OCI-LY7 (cell line): ENCODE data around the gene LAMA3. TPM values are rescaled to one million over a fixed set of nuclear protein-coding genes. Genes with fewer than 3 reads are reported as not detected.

Source experiments
- BruUV-seq: library from RNA; stranded (reverse); fragments of 400-500 nt; replicated peaks from 2 replicates; lab custom pipeline; 2021; lab: Mats Ljungman, UMichigan
- CTCF ChIA-PET: fragments of 300-600 bp; sonication (Branson Sonifier 250); formaldehyde crosslinking; loops from one replicate; lab custom pipeline; 2022; ENCODE audit warnings: antibody characterized with exemption; ENCODE audit not compliant: unreplicated experiment; lab: Charles Lee
- POLR2A ChIA-PET: fragments of 300-600 bp; sonication (Branson Sonifier 250); formaldehyde crosslinking; loops from one replicate; lab custom pipeline; 2022; ENCODE audit warnings: antibody characterized with exemption; lab: Charles Lee
- DNase-seq: peaks from one replicate; pipeline ENCODE4 v3.0.0-alpha.2; 2015; ENCODE audit warnings: low spot score
- H2AFZ ChIP-seq: fragments of 200-600 bp; sonication (generic), shearing (Covaris generic); 2 replicates; pipeline ENCODE4 v1.6.1; 2014; ENCODE audit warnings: mild to moderate bottlenecking, antibody characterized with exemption, low read length, moderate library complexity
- H3K27ac ChIP-seq: fragments of 200-600 bp; sonication (generic); 2 replicates; pipeline ENCODE4 v1.5.1; 2014; ENCODE audit warnings: mixed run types, low read depth, mild to moderate bottlenecking, moderate library complexity, low read length, inconsistent platforms; ENCODE audit not compliant: poor library complexity, severe bottlenecking
- H3K36me3 ChIP-seq: fragments of 200-600 bp; sonication (generic); 2 replicates; pipeline ENCODE4 v1.6.1; 2014; ENCODE audit warnings: mild to moderate bottlenecking, antibody characterized with exemption, low read length, moderate library complexity, mixed read lengths; ENCODE audit not compliant: insufficient read depth
- H3K4me1 ChIP-seq: fragments of 200-600 bp; sonication (generic); 2 replicates; pipeline ENCODE4 v1.5.1; 2014; ENCODE audit warnings: mild to moderate bottlenecking, low read length; ENCODE audit not compliant: insufficient read depth, poor library complexity, severe bottlenecking
- H3K4me2 ChIP-seq: fragments of 200-600 bp; sonication (generic); 2 replicates; pipeline ENCODE4 v1.6.1; 2014; ENCODE audit warnings: mild to moderate bottlenecking, low read length
- H3K4me3 ChIP-seq: fragments of 200-600 bp; sonication (generic); 2 replicates; pipeline ENCODE4 v1.5.1; 2014; ENCODE audit warnings: mild to moderate bottlenecking, low read depth, low read length; ENCODE audit not compliant: poor library complexity, severe bottlenecking
- H3K79me2 ChIP-seq: fragments of 200-600 bp; sonication (generic); 2 replicates; pipeline ENCODE4 v1.6.1; 2016; ENCODE audit warnings: low read depth, mild to moderate bottlenecking, low read length, moderate library complexity, mixed read lengths; ENCODE audit not compliant: insufficient read depth
- H3K9me2 ChIP-seq: fragments of 200-600 bp; sonication (generic); 2 replicates; pipeline ENCODE4 v1.6.1; 2016; ENCODE audit warnings: mild to moderate bottlenecking, low read length, mixed read lengths; ENCODE audit not compliant: insufficient read depth
- H3K9me3 ChIP-seq: fragments of 200-600 bp; sonication (generic); 2 replicates; pipeline ENCODE4 v1.6.1; 2014; ENCODE audit warnings: mild to moderate bottlenecking, mixed run types, low read length, mixed read lengths
- H4K20me1 ChIP-seq: fragments of 200-600 bp; sonication (generic); 2 replicates; pipeline ENCODE4 v1.6.1; 2014; ENCODE audit warnings: mild to moderate bottlenecking, antibody characterized with exemption, low read length, moderate library complexity, mixed read lengths; ENCODE audit not compliant: insufficient read depth
- CTCF ChIP-seq: fragments of 200-600 bp; sonication (generic); conservative IDR thresholded peaks from 2 replicates; pipeline ENCODE4 v1.5.1; 2014; ENCODE audit warnings: mild to moderate bottlenecking, antibody characterized with exemption, low read length, moderate library complexity, mixed read lengths
- EZH2phosphoT487 ChIP-seq: fragments of 200-600 bp; sonication (generic); IDR thresholded peaks from 2 replicates; pipeline ENCODE4 v1.6.1; 2018; ENCODE audit warnings: low read depth, borderline replicate concordance, mild to moderate bottlenecking, mixed run types, antibody characterized with exemption, low read length, moderate library complexity, mixed read lengths
- intact Hi-C: fragments of 100-400 bp; cut with micrococcal nuclease; formaldehyde crosslinking; loops from one replicate; pipeline ENCODE4 v1.10.0; 2022; ENCODE audit not compliant: unreplicated experiment
- total RNA-seq, 2 experiments: library from RNA; depleted of rRNA in 1 of 2; stranded (reverse); fragments of >200 nt in 1 of 2; shearing (Covaris generic) in 1 of 2; gene quantifications; 2 replicates each; pipeline ENCODE4 v1.2.3, GENCODE V29; 2014 to 2022

Gene LAMA3
- total RNA-seq, 2 experiments from 2014 or later: 0.16 to 1.6 TPM

GRCh38 chr18:23847321-23847986 lies 158.2 kb downstream of the LAMA3 start:
- Histone ChIP-seq H3K27ac (no peak overlapping the region), H3K4me2 (no peak overlapping the region), H3K9me3 (no peaks in the 10 kb centered on the region), H3K79me2 (no peaks in the 10 kb centered on the region), H3K9me2 (no peaks in the 10 kb centered on the region), H3K4me1 (peaks cover 17% of the 10 kb centered on the region), H3K4me3 (no peak overlapping the region), H3K36me3 (no peaks in the 10 kb centered on the region), H2AFZ (no peak overlapping the region), H4K20me1 (no peaks in the 10 kb centered on the region)
- no TSS peak for BruUV-seq
- CTCF ChIA-PET: no interaction called here
- TF ChIP-seq EZH2phosphoT487 (no peak), CTCF (no peak)
- intact Hi-C loops: no loop called here
- no peak for DNase-seq
- POLR2A ChIA-PET: interaction anchor here (0.7 to 1.7 kb wide), 2 partner anchors 9 to 10 kb away, joined by 4 to 7 read pairs; no protein-coding TSS in a partner anchor

DNA sequence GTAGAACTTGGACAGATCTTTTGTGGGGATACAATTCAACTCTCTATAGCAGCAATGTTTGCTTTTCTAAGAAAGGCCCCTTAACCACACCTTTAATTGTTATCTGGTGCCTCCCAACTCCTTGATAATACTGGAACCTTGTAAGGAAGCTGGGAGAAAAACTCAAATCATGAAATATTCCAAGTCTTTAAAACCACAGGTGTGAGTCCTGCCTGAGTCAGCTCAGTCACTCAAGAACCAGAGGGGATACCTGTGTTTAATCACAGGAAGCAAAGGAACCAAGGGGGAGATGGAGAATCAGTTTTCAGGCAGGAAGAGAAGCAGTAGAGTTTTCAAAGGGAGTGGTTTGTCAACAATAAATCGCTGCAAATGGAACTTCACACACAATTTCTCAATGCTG lies 159.9 kb downstream of the LAMA3 start:
- peaks cover 25% of the 10 kb centered on the region for H3K4me1 ChIP-seq
- no peak overlapping the region for H3K27ac ChIP-seq
- H3K79me2 ChIP-seq: no peaks in the 10 kb centered on the region
- H3K4me2 ChIP-seq: no peak overlapping the region
- no peak for DNase-seq
- ChIA-PET POLR2A (interaction anchor here (1.0 to 1.9 kb wide), 3 partner anchors 11 to 97 kb away, joined by 3 to 10 read pairs (median 7); no protein-coding TSS in a partner anchor), CTCF (no interaction called here)
- BruUV-seq: no TSS peak
- no peaks in the 10 kb centered on the region for H4K20me1 ChIP-seq
- H3K36me3 ChIP-seq: no peaks in the 10 kb centered on the region
- no peak overlapping the region for H2AFZ ChIP-seq
- H3K9me2 ChIP-seq: no peaks in the 10 kb centered on the region
- intact Hi-C loops: no loop called here
- no peaks in the 10 kb centered on the region for H3K9me3 ChIP-seq
- no peak for TF ChIP-seq EZH2phosphoT487
- TF ChIP-seq CTCF: no peak
- no peak overlapping the region for H3K4me3 ChIP-seq

DNA sequence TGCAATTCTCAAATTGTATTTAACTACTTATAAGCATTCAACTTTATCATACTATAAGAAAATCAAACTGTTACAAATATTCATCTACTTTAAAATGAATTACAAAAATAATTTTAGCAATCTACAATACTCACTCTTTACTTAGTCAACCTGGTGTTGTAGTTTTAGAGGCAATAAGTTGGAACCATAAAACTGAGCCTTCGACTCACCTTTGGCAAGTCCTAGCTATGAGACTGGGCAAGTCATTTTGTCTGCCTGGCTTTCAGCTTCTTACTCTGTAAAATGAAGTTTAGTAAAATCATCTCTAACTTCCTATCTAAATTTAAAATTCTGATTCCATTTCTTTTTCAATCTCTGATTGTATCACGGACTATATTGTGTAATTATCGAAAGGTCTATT lies 161.0 kb downstream of the LAMA3 start:
- BruUV-seq: no TSS peak
- Histone ChIP-seq H3K4me1 (peaks cover 25% of the 10 kb centered on the region), H3K4me2 (no peak overlapping the region), H3K36me3 (no peaks in the 10 kb centered on the region), H2AFZ (no peak overlapping the region), H3K27ac (no peak overlapping the region), H3K79me2 (no peaks in the 10 kb centered on the region), H3K9me2 (no peaks in the 10 kb centered on the region), H3K9me3 (no peaks in the 10 kb centered on the region), H4K20me1 (no peaks in the 10 kb centered on the region), H3K4me3 (no peak overlapping the region)
- intact Hi-C loops: no loop called here
- ChIA-PET CTCF (interaction anchor here (1.4 kb wide), 1 partner anchor 11 kb away, joined by 7 read pairs; no protein-coding TSS in a partner anchor), POLR2A (interaction anchor here (1.6 to 1.9 kb wide), 3 partner anchors 12 to 22 kb away, joined by 5 to 10 read pairs (median 7); no protein-coding TSS in a partner anchor)
- DNase-seq: no peak
- TF ChIP-seq CTCF (no peak), EZH2phosphoT487 (no peak)
